GM18868 (cell line): ENCODE measurements around the gene SLC1A1.

Experiments used
- ATAC-seq: cut with Tn5 transposase; IDR thresholded peaks from one replicate; pipeline ENCODE4 v1.9.1; 2021; ENCODE audit warnings: mild to moderate bottlenecking, moderate library complexity; ENCODE audit not compliant: unreplicated experiment

Gene SLC1A1

GRCh38 chr9:4614627-4615026 lies 124.4 kb downstream of the SLC1A1 start:
- no peak for ATAC-seq

DNA sequence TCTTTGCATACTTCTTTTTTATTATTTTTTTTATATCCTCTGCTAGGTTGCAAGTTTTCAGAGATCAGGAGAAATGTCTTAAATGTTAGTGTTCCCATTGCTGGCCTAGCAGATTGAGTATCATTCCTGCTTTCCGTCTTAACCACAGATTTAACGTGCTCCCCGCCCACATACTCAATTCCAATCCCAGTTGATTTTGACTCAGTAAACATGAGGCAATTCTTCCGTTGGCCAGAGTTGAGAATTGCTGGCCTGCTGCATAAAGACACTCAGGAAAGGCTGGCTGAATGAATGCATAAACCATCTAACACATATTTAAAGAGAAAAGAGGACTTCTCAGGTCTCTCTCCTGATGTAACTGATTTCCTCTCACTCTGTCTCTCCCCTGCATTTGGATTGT lies 125.0 kb downstream of the SLC1A1 start:
- ATAC-seq: no peak

GRCh38 chr9:4615778-4616177 lies 125.5 kb downstream of the SLC1A1 start:
- no peak for ATAC-seq

DNA sequence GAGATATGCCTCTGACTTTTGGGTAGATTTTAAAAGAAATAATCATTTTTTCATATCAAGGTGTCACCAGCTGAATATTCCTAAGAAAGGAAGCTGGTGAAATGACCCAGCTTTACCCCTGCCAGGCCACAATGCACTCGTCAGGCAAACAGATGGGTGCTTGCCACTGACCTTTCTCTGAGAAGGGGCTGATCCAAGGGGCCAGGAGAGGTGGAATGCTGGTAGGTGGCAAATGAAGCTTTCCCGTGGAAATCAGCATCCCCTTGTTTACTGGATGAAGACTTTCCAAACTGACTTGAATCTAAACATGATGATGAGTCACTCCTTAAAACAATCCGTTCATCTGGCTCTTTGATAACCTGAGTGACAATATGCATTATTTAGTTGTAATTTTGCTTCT lies 127.5 kb downstream of the SLC1A1 start:
- no peak for ATAC-seq

DNA sequence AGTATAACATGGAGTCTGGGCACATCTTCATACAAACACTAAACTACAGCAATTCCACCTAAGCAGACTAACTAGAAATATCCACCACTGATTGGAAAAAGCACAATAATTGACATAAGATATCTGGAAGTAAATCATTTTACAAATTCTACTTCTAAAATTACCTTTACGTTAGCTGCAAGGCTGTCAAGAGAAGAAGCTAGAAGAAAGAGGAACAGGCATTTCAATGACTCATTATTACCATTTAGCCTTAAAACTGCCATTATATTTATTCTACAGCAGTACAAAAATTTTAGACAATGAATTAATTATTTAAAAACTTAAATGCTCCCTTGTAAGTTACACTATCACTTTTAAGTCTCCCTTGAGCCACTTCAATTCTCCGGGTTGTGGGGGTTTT lies 128.4 kb downstream of the SLC1A1 start:
- ATAC-seq: no peak

GRCh38 chr9:4620057-4620765 lies 129.9 kb downstream of the SLC1A1 start:
- no peak for ATAC-seq

DNA sequence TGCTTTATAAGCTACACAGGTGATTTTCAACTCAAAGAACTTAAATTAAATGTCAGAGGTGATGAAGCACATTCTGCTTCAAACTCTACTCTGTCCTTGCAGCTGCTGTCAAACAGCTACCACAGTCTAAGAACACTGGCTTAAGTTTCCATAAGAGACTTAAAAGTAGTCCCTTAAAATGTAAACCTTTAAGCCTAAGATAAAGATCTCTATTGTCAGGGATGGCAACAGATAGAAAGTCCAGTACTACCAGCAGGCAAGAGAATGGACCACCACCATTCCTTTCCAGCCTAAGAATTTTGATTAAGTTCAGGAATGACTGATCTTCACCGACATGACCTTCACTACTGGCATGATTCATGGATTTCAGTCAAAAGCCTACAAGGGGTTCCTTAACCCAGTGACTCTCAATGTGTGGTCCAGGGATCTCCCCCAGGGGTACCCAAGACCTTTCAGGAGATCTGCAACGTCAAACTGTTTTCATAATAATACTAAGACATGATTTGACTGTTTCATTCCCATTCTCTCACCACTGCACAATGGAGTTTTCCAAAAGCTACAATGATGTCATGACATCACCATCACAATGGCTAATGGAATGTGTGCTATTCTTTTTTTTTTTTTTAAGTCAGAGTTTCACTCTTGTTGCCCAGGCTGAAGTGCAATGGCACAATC lies 130.8 kb downstream of the SLC1A1 start:
- no peak for ATAC-seq

DNA sequence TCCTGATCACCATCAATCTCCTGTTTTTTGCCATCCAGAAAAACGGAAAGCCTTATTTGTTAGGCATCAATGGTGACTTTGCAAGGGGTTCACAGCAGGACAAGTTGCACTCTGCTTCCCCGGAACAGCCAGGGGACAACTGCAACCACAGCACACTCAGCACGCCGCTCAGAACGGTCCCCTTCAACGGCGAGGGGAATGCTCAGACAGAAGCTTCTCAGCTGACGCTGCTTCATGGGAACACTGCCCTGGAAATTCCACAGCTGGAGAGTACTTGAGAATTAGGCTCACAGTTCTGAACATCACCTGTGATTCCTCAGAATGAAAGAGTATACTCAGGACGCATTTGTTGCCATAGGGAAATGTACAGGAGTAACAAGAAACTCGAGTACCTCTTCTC lies 131.7 kb downstream of the SLC1A1 start:
- ATAC-seq: no peak

DNA sequence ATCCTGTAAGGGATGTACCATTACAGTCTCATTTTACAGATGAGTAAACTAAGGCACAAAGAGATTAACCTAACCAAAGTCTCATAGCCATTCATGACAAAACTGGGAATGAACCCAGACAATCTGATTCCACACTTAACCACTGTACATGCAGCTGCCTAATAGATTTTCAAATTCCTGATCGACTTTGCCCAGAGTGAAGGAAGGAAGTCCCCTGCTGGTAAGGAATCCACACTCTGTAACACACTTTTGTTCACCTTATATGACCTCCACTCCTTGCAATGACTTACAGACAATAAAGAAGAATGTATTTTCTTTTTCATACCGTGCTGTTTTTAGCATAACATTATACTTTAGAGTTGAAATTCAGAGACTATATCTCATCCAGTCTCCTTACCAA lies 140.6 kb downstream of the SLC1A1 start:
- ATAC-seq: no peak
